Uterus (tissue), 4 donors: ENCODE results near the gene NET1. TPM values are rescaled to one million over a fixed set of nuclear protein-coding genes. Genes with fewer than 3 reads are reported as not detected.

Experiments
- DNase-seq, 2 donors: peaks; one replicate each; pipeline ENCODE4 v3.0.0-alpha.2; 2019 to 2020
- H3K27ac ChIP-seq, 2 donors: fragments of 200-600 bp; sonication (generic); 1 replicate in 1 of 2; 2 replicates in 1 of 2; pipeline ENCODE4 v1.5.1; 2016 to 2018
- H3K27me3 ChIP-seq, 2 donors: fragments of 200-600 bp; sonication (generic); one replicate each; pipeline ENCODE4 v1.5.1; 2018 to 2019; ENCODE audit warnings: control low read depth in 1 of 2
- H3K36me3 ChIP-seq, 2 donors: fragments of 200-600 bp; sonication (generic); one replicate each; pipeline ENCODE4 v1.5.1; 2019; ENCODE audit warnings: control low read depth in 1 of 2
- H3K4me1 ChIP-seq, 2 donors: fragments of 200-600 bp; sonication (generic); one replicate each; pipeline ENCODE4 v1.5.1; 2018 to 2019; ENCODE audit warnings: control low read depth in 1 of 2
- H3K4me3 ChIP-seq, 2 donors: fragments of 200-600 bp; sonication (generic); 1 replicate in 1 of 2; 2 replicates in 1 of 2; pipeline ENCODE4 v1.5.1; 2018 to 2019; ENCODE audit warnings: mild to moderate bottlenecking in 1 of 2
- H3K9me3 ChIP-seq, 2 donors: fragments of 200-600 bp; sonication (generic); one replicate each; pipeline ENCODE4 v1.5.1; 2019; ENCODE audit warnings: control low read depth in 1 of 2
- CTCF ChIP-seq, 4 experiments: fragments of 200-600 bp in 2 of 4; fragments of 450-650 bp in 2 of 4; sonication (generic) in 2 of 4; IDR thresholded peaks; one replicate each; pipeline ENCODE4 v1.5.1; 2016 to 2019; ENCODE audit warnings: antibody characterized with exemption in 4 of 4, mild to moderate bottlenecking in 2 of 4, moderate library complexity in 1 of 4
- POLR2A ChIP-seq, 2 donors: fragments of 450-650 bp; IDR thresholded peaks; one replicate each; pipeline ENCODE4 v1.6.1; 2016; ENCODE audit warnings: antibody characterized with exemption in 2 of 2, mild to moderate bottlenecking in 1 of 2, moderate library complexity in 1 of 2
- intact Hi-C: fragments of 100-400 bp; cut with DNase I; formaldehyde crosslinking; loops from one replicate; pipeline ENCODE4 v1.15.1; 2023; ENCODE audit warnings: low total_unique reads
- total RNA-seq, 4 donors: library from RNA; depleted of rRNA in 3 of 4; stranded (reverse); fragments of >200 nt in 3 of 4; gene quantifications; one replicate each; pipeline versions ENCODE4 v1.1.0 to v1.2.4, GENCODE V29; 2014 to 2023
- donor health status: DM: yes; HTN: yes; CAD: no.

Gene NET1
- total RNA-seq, 4 donors from 2014 or later, result 21.0 to 126 (median 87.0) TPM

- no peaks in the 10 kb centered on the region for H3K36me3 ChIP-seq
- DNase-seq, result no peak
Measured at GRCh38 chr10:5481121-5481520, 68.8 kb downstream of the NET1 start.

DNA sequence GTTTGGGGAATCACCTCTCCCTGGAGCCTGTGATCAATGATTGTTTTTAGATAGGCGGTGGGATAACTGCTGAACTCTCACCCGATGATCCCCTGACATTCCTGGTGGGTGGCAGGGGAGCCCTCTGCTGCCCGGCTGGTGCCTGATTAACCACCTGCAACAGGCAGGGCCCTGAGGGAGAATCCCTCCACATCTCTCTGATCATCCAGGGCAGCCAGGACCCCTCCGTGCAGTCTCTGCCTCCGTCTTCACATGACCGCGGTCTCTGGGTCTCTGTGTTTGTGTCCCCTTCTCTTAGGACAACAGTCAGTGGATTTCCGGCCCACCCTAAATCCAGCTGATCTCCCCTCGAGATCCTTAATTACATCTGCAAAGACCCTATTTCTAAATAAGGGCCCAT is 69.7 kb downstream of the NET1 start:
- Histone ChIP-seq H3K27me3 (no peaks in the 10 kb centered on the region), H3K4me3 (no peak overlapping the region), H3K9me3 (no peaks in the 10 kb centered on the region), H3K27ac (no peak overlapping the region), H3K36me3 (no peaks in the 10 kb centered on the region), H3K4me1 (no peaks in the 10 kb centered on the region)
- no peak for DNase-seq
- TF ChIP-seq POLR2A (IDR thresholded peaks at IDR 0.05), result no peak
- no peak for TF ChIP-seq CTCF (IDR thresholded peaks at IDR 0.05)
- intact Hi-C loops, result no loop called here

More at GRCh38 chr10:5481121-5481520, 68.8 kb downstream of the NET1 start:
- H3K27me3 ChIP-seq, result no peaks in the 10 kb centered on the region
- H3K4me1 ChIP-seq, result no peaks in the 10 kb centered on the region
- no peaks in the 10 kb centered on the region for H3K9me3 ChIP-seq
- H3K27ac ChIP-seq, result no peak overlapping the region
- TF ChIP-seq CTCF (IDR thresholded peaks at IDR 0.05) (no peak), POLR2A (IDR thresholded peaks at IDR 0.05) (no peak)
- no peak overlapping the region for H3K4me3 ChIP-seq
- intact Hi-C loops, result no loop called here

DNA sequence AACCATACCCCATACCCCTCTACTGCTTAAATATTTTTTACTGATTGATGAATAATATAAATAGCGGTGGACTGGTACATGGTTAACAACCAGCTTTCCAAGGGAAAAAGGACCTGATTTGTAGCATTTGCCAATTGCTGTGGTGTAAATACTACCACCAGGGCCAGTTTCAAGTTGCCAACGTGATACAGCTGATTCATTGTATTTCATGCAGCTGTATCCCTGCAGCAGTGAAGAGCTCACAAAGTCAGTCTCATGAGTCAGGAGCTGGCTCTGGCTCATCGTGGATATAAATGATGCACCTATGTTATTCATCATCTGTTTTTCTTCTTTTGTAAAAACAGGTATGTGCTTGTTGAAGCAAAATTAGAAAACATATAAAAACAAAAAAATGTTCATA is 71.8 kb downstream of the NET1 start:
- Histone ChIP-seq H3K27ac (no peak overlapping the region), H3K27me3 (no peaks in the 10 kb centered on the region), H3K36me3 (no peaks in the 10 kb centered on the region), H3K9me3 (no peaks in the 10 kb centered on the region), H3K4me1 (no peaks in the 10 kb centered on the region), H3K4me3 (no peak overlapping the region)
- DNase-seq, result no peak
- intact Hi-C loops, result no loop called here
- TF ChIP-seq POLR2A (IDR thresholded peaks at IDR 0.05), result no peak
- no peak for TF ChIP-seq CTCF (IDR thresholded peaks at IDR 0.05)

DNA sequence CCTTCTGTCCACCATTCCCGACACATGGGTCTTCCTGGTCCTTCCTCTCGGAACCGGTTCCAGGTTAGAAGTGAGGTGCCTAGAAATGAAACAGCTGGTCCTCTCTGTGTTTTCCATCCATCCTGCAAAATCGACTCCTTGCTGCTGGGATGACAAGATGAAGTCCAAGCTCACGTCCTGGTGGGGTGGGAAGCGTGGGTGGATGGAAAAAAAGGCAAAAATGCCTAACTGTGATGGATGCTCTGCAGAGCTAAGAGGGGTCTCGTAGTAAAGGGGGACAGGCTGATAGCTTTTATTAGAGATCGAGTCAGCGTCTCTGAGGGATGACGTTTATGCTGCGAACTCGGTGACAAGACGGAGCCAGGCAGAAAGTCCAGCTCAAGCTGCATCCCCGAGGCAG is 72.9 kb downstream of the NET1 start:
- TF ChIP-seq POLR2A (IDR thresholded peaks at IDR 0.05), result no peak
- no peak for TF ChIP-seq CTCF (IDR thresholded peaks at IDR 0.05)
- no peaks in the 10 kb centered on the region for H3K36me3 ChIP-seq
- H3K4me1 ChIP-seq, result no peaks in the 10 kb centered on the region
- H3K27ac ChIP-seq, result no peak overlapping the region
- H3K27me3 ChIP-seq, result no peaks in the 10 kb centered on the region
- H3K9me3 ChIP-seq, result no peaks in the 10 kb centered on the region
- intact Hi-C loops, result no loop called here
- no peak overlapping the region for H3K4me3 ChIP-seq
- no peak for DNase-seq

DNA sequence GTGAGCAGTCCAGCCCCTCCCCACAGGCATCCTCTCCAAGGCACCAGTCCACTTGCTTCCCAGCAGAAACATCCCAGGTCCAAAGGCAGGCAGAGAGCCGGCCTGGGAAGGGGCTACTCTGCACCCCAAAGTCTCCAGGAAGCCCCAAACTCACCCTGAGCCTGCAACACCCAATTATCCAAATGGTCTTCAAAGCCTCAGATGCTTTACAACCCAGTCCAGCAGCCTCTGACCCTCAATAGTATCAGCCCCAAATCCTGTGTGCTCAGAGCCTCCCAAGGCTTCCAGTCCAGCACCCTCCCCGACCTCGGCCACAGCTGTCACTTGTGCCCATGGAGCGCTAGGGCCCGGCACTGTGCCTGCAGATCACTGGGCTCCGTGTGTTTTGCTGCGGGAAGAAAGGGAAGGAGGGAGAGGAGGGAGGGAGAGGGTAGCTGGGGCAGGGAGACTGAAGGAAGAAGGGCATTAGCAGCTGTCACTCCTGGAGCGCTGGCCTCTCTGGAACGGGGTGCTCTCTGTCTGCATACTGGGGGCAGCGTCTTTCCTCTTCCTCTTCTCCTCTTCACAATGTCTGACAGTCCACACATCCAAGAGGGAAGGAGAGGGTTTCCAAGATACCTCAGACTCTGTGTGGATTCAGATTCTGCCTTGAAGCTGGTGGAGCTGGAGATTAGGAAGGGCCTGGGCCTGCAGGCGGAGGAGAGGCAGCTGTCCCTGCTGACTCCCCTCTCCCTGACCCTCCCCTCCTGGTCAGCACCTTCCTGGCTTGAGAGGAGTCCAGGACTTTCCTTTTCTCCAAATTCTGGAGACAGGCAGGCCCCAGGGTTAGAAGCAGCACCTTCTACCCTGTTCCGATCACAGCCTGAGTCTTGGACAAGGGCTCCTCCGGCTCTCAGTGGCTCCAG is 73.8 kb downstream of the NET1 start:
- no peaks in the 10 kb centered on the region for H3K4me1 ChIP-seq
- H3K9me3 ChIP-seq, result no peaks in the 10 kb centered on the region
- H3K4me3 ChIP-seq, result no peak overlapping the region
- intact Hi-C loops, result no loop called here
- no peak for TF ChIP-seq POLR2A (IDR thresholded peaks at IDR 0.05)
- no peak for TF ChIP-seq CTCF (IDR thresholded peaks at IDR 0.05)
- DNase-seq, result no peak
- H3K27me3 ChIP-seq, result no peaks in the 10 kb centered on the region
- no peak overlapping the region for H3K27ac ChIP-seq
- no peaks in the 10 kb centered on the region for H3K36me3 ChIP-seq
